Activated naive CD8-positive, alpha-beta T cell treated with anti-CD3 and anti-CD28 coated beads for 36 hours (primary cell): ENCODE data around the gene RBM47. TPM values are rescaled to one million over a fixed set of nuclear protein-coding genes. Genes with fewer than 3 reads are reported as not detected.

Source experiments
- DNase-seq: peaks from one replicate; pipeline ENCODE4 v3.0.0; 2021
- H3K27ac Mint-ChIP-seq: one replicate; pipeline ENCODE4 v1.8.0; 2022; ENCODE audit warnings: mild to moderate bottlenecking, moderate library complexity, mixed read lengths
- H3K27me3 Mint-ChIP-seq: one replicate; pipeline ENCODE4 v1.8.0; 2022; ENCODE audit warnings: mild to moderate bottlenecking, mixed read lengths
- H3K36me3 Mint-ChIP-seq: one replicate; pipeline ENCODE4 v1.8.0; 2021; ENCODE audit warnings: mild to moderate bottlenecking, mixed read lengths
- H3K4me1 Mint-ChIP-seq: one replicate; pipeline ENCODE4 v1.8.0; 2021; ENCODE audit warnings: mixed read lengths
- H3K4me3 Mint-ChIP-seq: one replicate; pipeline ENCODE4 v1.8.0; 2022; ENCODE audit warnings: mild to moderate bottlenecking, moderate library complexity, mixed read lengths
- H3K9me3 Mint-ChIP-seq: one replicate; pipeline ENCODE4 v1.8.0; 2022; ENCODE audit warnings: mixed read lengths
- total RNA-seq, 2 experiments: library from RNA; stranded (reverse); gene quantifications; one replicate each; pipeline ENCODE4 v1.2.3, GENCODE V29; 2021

Gene RBM47
- total RNA-seq, 2 experiments from 2014 or later: 0.16 to 0.22 TPM

- no peaks in the 10 kb centered on the region for H3K9me3 Mint-ChIP-seq
- no peak for DNase-seq
- H3K27ac Mint-ChIP-seq: no peak overlapping the region
- H3K36me3 Mint-ChIP-seq: no peaks in the 10 kb centered on the region
- H3K4me1 Mint-ChIP-seq: no peaks in the 10 kb centered on the region
- H3K4me3 Mint-ChIP-seq: no peak overlapping the region
- no peaks in the 10 kb centered on the region for H3K27me3 Mint-ChIP-seq
These were observed 251.0 kb downstream of the RBM47 start for GRCh38 chr4:40378619-40379018.

DNA sequence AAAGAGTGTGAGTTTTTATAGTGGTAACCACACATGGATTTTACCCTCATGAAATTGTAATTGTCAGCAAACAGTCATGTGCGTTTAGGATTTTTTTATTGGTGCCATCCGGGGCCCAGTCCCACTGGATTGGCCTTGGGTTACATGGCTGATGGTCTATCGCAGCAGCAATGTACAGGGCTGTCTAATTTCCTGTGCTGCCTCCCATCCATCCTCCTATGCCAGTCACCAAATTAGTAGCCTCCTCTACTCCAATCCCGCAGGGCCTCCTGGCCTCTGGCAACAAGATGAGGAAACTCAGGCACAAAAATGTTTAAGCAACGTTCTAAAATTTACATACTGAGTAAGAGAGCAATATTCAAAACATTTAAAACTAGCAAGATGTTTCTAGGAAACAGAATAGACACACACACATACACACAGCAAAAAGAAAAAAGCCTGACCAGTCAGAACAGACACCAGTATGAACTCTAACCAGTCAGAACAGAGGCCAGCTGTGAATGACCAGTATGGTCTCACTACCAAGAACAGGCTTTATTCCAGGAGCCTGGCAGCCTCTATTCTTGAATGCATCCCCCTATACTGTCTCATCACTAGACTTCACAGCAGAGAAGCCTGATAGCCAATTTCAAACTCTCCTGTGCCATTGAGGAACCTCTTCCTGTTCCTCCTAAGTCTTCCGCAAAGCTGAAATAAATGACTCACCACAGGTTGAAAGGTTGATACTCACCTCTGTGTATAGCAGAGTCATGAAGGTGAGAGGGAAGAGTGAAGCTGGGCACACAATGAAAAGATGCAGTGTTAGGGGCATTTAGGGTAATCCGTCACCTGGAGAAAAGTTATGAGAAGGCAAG, 251.9 kb downstream of the RBM47 start:
- Mint-ChIP-seq H3K4me3 (no peak overlapping the region), H3K36me3 (no peaks in the 10 kb centered on the region), H3K27me3 (no peaks in the 10 kb centered on the region), H3K9me3 (no peaks in the 10 kb centered on the region), H3K4me1 (no peaks in the 10 kb centered on the region), H3K27ac (no peak overlapping the region)
- no peak for DNase-seq

GRCh38 chr4:40375620-40376019, 254.0 kb downstream of the RBM47 start:
- Mint-ChIP-seq H3K4me3 (no peak overlapping the region), H3K27me3 (no peaks in the 10 kb centered on the region), H3K4me1 (no peaks in the 10 kb centered on the region), H3K36me3 (no peaks in the 10 kb centered on the region), H3K9me3 (no peaks in the 10 kb centered on the region), H3K27ac (no peak overlapping the region)
- DNase-seq: no peak

DNA sequence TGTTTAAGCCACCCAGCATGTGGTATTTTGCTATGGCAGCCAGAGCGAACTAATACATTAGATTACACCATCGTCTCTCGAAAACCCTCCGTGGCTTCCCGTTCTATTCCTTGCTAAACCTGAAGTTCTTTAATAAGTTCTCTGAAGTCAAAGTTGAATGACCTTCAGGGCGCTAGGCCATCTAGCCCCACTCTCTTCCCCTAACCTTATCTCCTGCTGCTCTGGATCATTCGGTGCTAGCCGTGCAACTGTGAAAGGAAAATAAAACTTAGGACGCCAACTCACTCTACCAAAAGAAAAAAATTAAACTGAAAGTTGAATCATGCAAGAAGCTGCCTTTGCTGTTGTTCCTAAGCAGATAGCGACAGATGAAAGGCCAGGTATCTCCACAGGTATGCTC, 254.6 kb downstream of the RBM47 start:
- H3K27me3 Mint-ChIP-seq: no peaks in the 10 kb centered on the region
- no peaks in the 10 kb centered on the region for H3K36me3 Mint-ChIP-seq
- H3K9me3 Mint-ChIP-seq: no peaks in the 10 kb centered on the region
- H3K27ac Mint-ChIP-seq: no peak overlapping the region
- H3K4me3 Mint-ChIP-seq: no peak overlapping the region
- DNase-seq: no peak
- no peaks in the 10 kb centered on the region for H3K4me1 Mint-ChIP-seq

DNA sequence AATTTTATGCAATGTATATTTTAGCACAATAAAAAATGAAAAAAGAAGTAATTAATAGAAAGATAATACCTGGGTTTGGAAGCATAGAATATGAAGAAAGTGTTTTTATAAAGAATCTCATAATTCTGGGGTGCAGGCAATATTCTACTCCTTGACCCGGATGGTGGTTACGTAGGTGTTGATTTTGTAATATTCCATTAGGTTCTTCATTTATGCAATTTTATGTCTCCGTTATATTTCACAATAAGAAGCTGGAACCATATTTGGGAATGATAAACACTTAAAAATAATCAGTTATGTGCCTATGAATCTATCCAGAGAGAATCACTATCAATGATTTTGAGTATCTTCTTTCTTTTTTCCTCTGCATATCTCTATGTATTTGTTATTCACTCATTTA, 256.0 kb downstream of the RBM47 start:
- no peaks in the 10 kb centered on the region for H3K27me3 Mint-ChIP-seq
- DNase-seq: no peak
- no peak overlapping the region for H3K4me3 Mint-ChIP-seq
- H3K9me3 Mint-ChIP-seq: no peaks in the 10 kb centered on the region
- no peak overlapping the region for H3K27ac Mint-ChIP-seq
- no peaks in the 10 kb centered on the region for H3K4me1 Mint-ChIP-seq
- H3K36me3 Mint-ChIP-seq: no peaks in the 10 kb centered on the region

Other genes with a start within 250 kb of the RBM47 start
- gene NSUN7, start 120.1 kb upstream of the RBM47 start, total RNA-seq: under 1 TPM; 0.19 to 0.28 TPM